Measurements from ENCODE around the gene TOGARAM1. TPM values are rescaled to one million over a fixed set of nuclear protein-coding genes. Genes with fewer than 3 reads are reported as not detected.

The TOGARAM1 gene
- total RNA-seq, 1 experiment from 2014 or later = 15.1 TPM

DNA sequence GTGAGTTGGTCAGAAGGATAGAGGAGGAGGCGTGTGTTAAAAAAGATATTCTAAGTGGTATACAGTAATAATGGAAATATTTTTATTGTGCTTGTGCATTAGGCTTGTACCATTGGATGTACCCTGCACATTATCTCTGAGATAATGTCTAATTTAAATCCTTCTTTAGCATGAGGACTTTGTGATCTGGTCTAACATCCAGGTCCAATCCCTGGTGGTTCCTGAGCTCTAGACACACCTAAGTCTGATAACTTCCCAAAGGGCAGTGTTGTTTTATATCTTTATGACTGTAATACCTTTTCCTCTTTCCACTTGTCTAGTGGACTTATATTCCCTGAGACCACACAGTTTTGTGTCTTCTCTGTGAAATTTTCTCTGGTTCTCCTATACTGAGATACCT, 142.6 kb downstream of the TOGARAM1 start:
- H3K4me3 Mint-ChIP-seq (ENCODE audit: low read depth, unreplicated experiment) = no peak overlapping the region
- CTCF ChIA-PET = interaction anchor here (0.5 kb wide), 1 partner anchor 164 kb away, joined by 3 read pairs; no protein-coding TSS in a partner anchor

DNA sequence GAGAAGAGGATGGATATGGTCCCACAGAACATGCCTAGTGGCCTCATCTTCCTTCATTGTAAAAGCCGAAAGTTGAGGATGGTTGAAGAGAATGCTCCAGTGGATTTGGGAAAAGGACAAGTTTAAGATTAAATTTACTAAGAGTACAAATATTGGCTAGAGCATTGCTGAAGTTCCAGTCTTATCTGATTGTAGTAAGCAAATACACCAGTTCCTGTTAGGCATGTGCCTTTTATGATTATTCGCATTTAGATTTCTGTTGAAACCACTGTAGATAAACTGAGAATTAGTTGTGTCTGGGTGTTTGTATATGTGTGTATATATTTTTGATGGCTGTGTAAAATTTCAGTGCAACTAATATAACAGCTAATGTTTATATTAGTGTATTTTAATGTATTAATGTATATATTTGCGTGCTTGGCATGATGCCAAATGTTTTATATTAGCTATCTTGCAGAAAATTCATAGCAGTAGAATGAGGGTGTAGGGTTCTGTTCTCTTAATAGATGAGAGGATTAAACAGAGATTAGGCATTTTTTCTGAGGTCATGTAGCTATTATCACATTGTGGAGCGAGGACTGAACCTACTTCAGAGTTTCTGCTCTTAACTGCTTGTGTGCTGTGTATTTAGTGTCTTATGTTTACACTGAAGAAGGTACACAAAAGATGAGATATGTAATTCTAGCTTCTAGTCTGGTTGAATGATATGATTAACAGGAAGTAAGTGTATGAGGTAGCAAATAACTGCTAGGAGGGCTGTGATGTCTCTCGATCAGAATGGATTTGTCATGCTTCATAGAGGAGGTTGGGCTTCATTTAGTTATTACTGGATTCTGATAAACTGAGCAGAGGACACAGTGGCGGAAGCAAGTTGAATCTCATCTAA, 151.1 kb downstream of the TOGARAM1 start:
- BruUV-seq (replicated peaks) = no TSS peak
- intact Hi-C loops (cut with micrococcal nuclease; ENCODE audit: unreplicated experiment) = no loop called here
- CTCF ChIA-PET = interaction anchor here (0.9 to 1.5 kb wide), 2 partner anchors 14 to 199 kb away, joined by 3 to 4 read pairs; no protein-coding TSS in a partner anchor
- H3K4me1 Mint-ChIP-seq (ENCODE audit: low read depth, unreplicated experiment) = peaks cover 18% of the 10 kb centered on the region
- no peak for TF ChIP-seq CTCF (IDR thresholded peaks at IDR 0.05; ENCODE audit: unreplicated experiment)
- H3K4me3 Mint-ChIP-seq (ENCODE audit: low read depth, unreplicated experiment) = peak overlapping the region; percentile 22
- H3K36me3 Mint-ChIP-seq (ENCODE audit: insufficient read depth, unreplicated experiment) = peaks cover 12% of the 10 kb centered on the region
- peak overlapping the region; percentile 58 for H3K27ac Mint-ChIP-seq (ENCODE audit: unreplicated experiment)
- no peaks in the 10 kb centered on the region for H3K27me3 Mint-ChIP-seq (ENCODE audit: unreplicated experiment)
- no peaks in the 10 kb centered on the region for H3K9me3 Mint-ChIP-seq (ENCODE audit: low read depth, unreplicated experiment)
- DNase-seq = no peak

More for the DNA sequence above, 142.6 kb downstream of the TOGARAM1 start:
- no peaks in the 10 kb centered on the region for H3K4me1 Mint-ChIP-seq (ENCODE audit: low read depth, unreplicated experiment)
- H3K36me3 Mint-ChIP-seq (ENCODE audit: insufficient read depth, unreplicated experiment) = peaks cover 20% of the 10 kb centered on the region
- H3K27ac Mint-ChIP-seq (ENCODE audit: unreplicated experiment) = no peak overlapping the region
- no peaks in the 10 kb centered on the region for H3K9me3 Mint-ChIP-seq (ENCODE audit: low read depth, unreplicated experiment)
- intact Hi-C loops (cut with micrococcal nuclease; ENCODE audit: unreplicated experiment) = no loop called here
- DNase-seq = no peak
- BruUV-seq (replicated peaks) = no TSS peak
- H3K27me3 Mint-ChIP-seq (ENCODE audit: unreplicated experiment) = no peaks in the 10 kb centered on the region
- no peak for TF ChIP-seq CTCF (IDR thresholded peaks at IDR 0.05; ENCODE audit: unreplicated experiment)

GRCh38 chr14:45114327-45114726, 152.3 kb downstream of the TOGARAM1 start:
- TF ChIP-seq CTCF (IDR thresholded peaks at IDR 0.05; ENCODE audit: unreplicated experiment) = no peak
- Mint-ChIP-seq H3K27ac (ENCODE audit: unreplicated experiment) (no peak overlapping the region), H3K27me3 (ENCODE audit: unreplicated experiment) (no peaks in the 10 kb centered on the region), H3K9me3 (ENCODE audit: low read depth, unreplicated experiment) (no peaks in the 10 kb centered on the region), H3K4me1 (ENCODE audit: low read depth, unreplicated experiment) (peaks cover 18% of the 10 kb centered on the region), H3K4me3 (ENCODE audit: low read depth, unreplicated experiment) (no peak overlapping the region), H3K36me3 (ENCODE audit: insufficient read depth, unreplicated experiment) (peaks cover 12% of the 10 kb centered on the region)
- DNase-seq = no peak
- intact Hi-C loops (cut with micrococcal nuclease; ENCODE audit: unreplicated experiment) = no loop called here
- CTCF ChIA-PET = interaction anchor here (1.5 kb wide), 1 partner anchor 201 kb away, joined by 4 read pairs; no protein-coding TSS in a partner anchor
- BruUV-seq (replicated peaks) = no TSS peak

- Mint-ChIP-seq H3K4me1 (ENCODE audit: low read depth, unreplicated experiment) (peaks cover 5% of the 10 kb centered on the region), H3K27ac (ENCODE audit: unreplicated experiment) (no peak overlapping the region), H3K9me3 (ENCODE audit: low read depth, unreplicated experiment) (no peaks in the 10 kb centered on the region), H3K4me3 (ENCODE audit: low read depth, unreplicated experiment) (no peak overlapping the region), H3K27me3 (ENCODE audit: unreplicated experiment) (no peaks in the 10 kb centered on the region), H3K36me3 (ENCODE audit: insufficient read depth, unreplicated experiment) (peaks cover 12% of the 10 kb centered on the region)
- CTCF ChIA-PET = no interaction called here
- no TSS peak for BruUV-seq (replicated peaks)
- TF ChIP-seq CTCF (IDR thresholded peaks at IDR 0.05; ENCODE audit: unreplicated experiment) = no peak
- no peak for DNase-seq
- intact Hi-C loops (cut with micrococcal nuclease; ENCODE audit: unreplicated experiment) = no loop called here
Measured at GRCh38 chr14:45118594-45118993, 156.6 kb downstream of the TOGARAM1 start.

All from Calu3 (cell line).